HepG2 (cell line): ENCODE data around the gene CHRNB4. TPM values are rescaled to one million over a fixed set of nuclear protein-coding genes. Genes with fewer than 3 reads are reported as not detected.

ENCODE experiments used
- ATAC-seq: fragments of 200-7000 bp; cut with Tn5 transposase; 3 replicates; pipeline ENCODE4 v1.9.1; 2020; ENCODE audit warnings: mild to moderate bottlenecking, moderate library complexity
- BruUV-seq: library from RNA; stranded (reverse); fragments of 400-500 nt; replicated peaks from 2 replicates; lab custom pipeline; 2021; lab: Mats Ljungman, UMichigan
- CTCF ChIA-PET: fragments of 300-600 bp; formaldehyde crosslinking; extraction: SDS; loops from one replicate; lab custom pipeline; 2021; ENCODE audit warnings: low total read pairs, inconsistent platforms, low intra/inter-chr PET ratio; lab: Yijun Ruan, JAX
- POLR2A ChIA-PET: fragments of 350-600 bp; sonication (Branson Sonifier 250); formaldehyde crosslinking; loops from one replicate; lab custom pipeline; 2020; ENCODE audit warnings: antibody characterized with exemption, inconsistent platforms; lab: Yijun Ruan, JAX
- DNase-seq: peaks from one replicate; pipeline ENCODE4 v3.0.0-alpha.2; 2015; ENCODE audit warnings: low spot score
- FAIRE-seq: peaks from 3 replicates; lab custom pipeline; 2011; peaks lifted over from hg19 to GRCh38; lab: Jason Lieb, UNC
- H2AFZ ChIP-seq: one replicate; pipeline ENCODE4 v1.6.1; 2011; ENCODE audit warnings: low read length, inconsistent platforms
- H3K27ac ChIP-seq: fragments of 300-600 bp; 3 replicates; pipeline ENCODE4 v1.8.0; 2011; ENCODE audit warnings: mixed run types, mild to moderate bottlenecking, mixed read lengths, low read length, inconsistent platforms; ENCODE audit not compliant: insufficient read depth; ENCODE audit errors: extremely low read length
- H3K27me3 ChIP-seq, 2 experiments: fragments of 200-600 bp in 1 of 2; 2 replicates in 1 of 2; 3 replicates in 1 of 2; pipeline versions ENCODE4 v1.6.0 to v1.8.0; 2011; ENCODE audit warnings: low read length in 2 of 2, mild to moderate bottlenecking in 2 of 2, moderate library complexity in 2 of 2, inconsistent platforms in 1 of 2; ENCODE audit not compliant: insufficient read depth in 2 of 2, control insufficient read depth in 1 of 2
- H3K36me3 ChIP-seq, 2 experiments: fragments of 200-600 bp in 1 of 2; replicated peaks in 1 of 2; 2 replicates in 1 of 2; 3 replicates in 1 of 2; pipeline versions ENCODE4 v1.5.1 to v1.8.0; 2011; ENCODE audit warnings: low read length in 2 of 2, inconsistent platforms in 1 of 2; ENCODE audit not compliant: insufficient read depth in 2 of 2, control insufficient read depth in 1 of 2
- H3K4me1 ChIP-seq: 2 replicates; pipeline ENCODE4 v1.5.1; 2012; ENCODE audit warnings: low read length, inconsistent platforms; ENCODE audit not compliant: insufficient read depth
- H3K4me2 ChIP-seq: 2 replicates; pipeline ENCODE4 v1.6.0; 2011; ENCODE audit warnings: low read depth, low read length, inconsistent platforms
- H3K4me3 ChIP-seq, 3 experiments: fragments of 200-600 bp in 1 of 3; sonication (generic), shearing (Covaris generic) in 1 of 3; replicated peaks in 1 of 3; 2 replicates each; pipeline ENCODE4 v1.5.1; 2011 to 2016; ENCODE audit warnings: low read length in 3 of 3, inconsistent platforms in 2 of 3, low read depth in 2 of 3, mild to moderate bottlenecking in 2 of 3, control low read depth in 1 of 3, mixed read lengths in 1 of 3; ENCODE audit not compliant: insufficient read depth in 1 of 3
- H3K79me2 ChIP-seq: one replicate; pipeline ENCODE4 v1.6.1; 2011; ENCODE audit warnings: low read length, inconsistent platforms; ENCODE audit not compliant: insufficient read depth
- H3K9ac ChIP-seq: 2 replicates; pipeline ENCODE4 v1.6.0; 2011; ENCODE audit warnings: mild to moderate bottlenecking, low read depth, low read length, inconsistent platforms; ENCODE audit not compliant: insufficient read depth
- H3K9me3 ChIP-seq: 2 replicates; pipeline ENCODE4 v1.5.1; 2012; ENCODE audit warnings: mild to moderate bottlenecking, low read length
- H4K20me1 ChIP-seq: 2 replicates; pipeline ENCODE4 v1.6.0; 2011; ENCODE audit warnings: inconsistent platforms, mild to moderate bottlenecking, low read length, moderate library complexity; ENCODE audit not compliant: insufficient read depth
- ATF7 ChIP-seq, 2 experiments: fragments of 450-650 bp in 1 of 2; sonication (generic) in 1 of 2; formaldehyde crosslinking in 1 of 2; IDR thresholded peaks; 2 replicates each; pipeline versions ENCODE4 v1.4.0 to v1.6.1; 2016 to 2020; ENCODE audit warnings: antibody characterized with exemption in 1 of 2, mild to moderate bottlenecking in 1 of 2, missing genetic modification reagents in 1 of 2
- ONECUT2 ChIP-seq: sonication (generic); formaldehyde crosslinking; IDR thresholded peaks from 2 replicates; pipeline ENCODE4 v1.4.0; 2020; ENCODE audit warnings: missing genetic modification reagents
- RBM39 ChIP-seq: fragments of 200-400 bp; formaldehyde crosslinking; IDR thresholded peaks from one replicate; pipeline ENCODE4 v1.6.1; 2018; ENCODE audit warnings: antibody characterized with exemption, mild to moderate bottlenecking, low read depth, low read length; ENCODE audit not compliant: poor library complexity, severe bottlenecking
- WGBS: methylation state at CpG from one replicate; pipeline ENCODE4 v1.1.6; 2017; ENCODE audit warnings: low lambda C conversion rate; 5-methylcytosine and 5-hydroxymethylcytosine counted together
- in situ Hi-C: cut with HindIII; loops from 2 replicates; pipeline ENCODE4 v1.10.0; 2017; ENCODE audit warnings: low pct_unique_long_range_greater_than_20kb; ENCODE audit not compliant: extremely low pct_ligation_motif_present
- intact Hi-C: fragments of 100-400 bp; cut with micrococcal nuclease; formaldehyde crosslinking; loops from one replicate; pipeline ENCODE4 v1.10.0; 2022; ENCODE audit not compliant: unreplicated experiment
- polyA plus RNA-seq, 8 experiments: library from polyadenylated mRNA; depleted of rRNA in 3 of 8; stranded (reverse) in 7 of 8; unstranded in 1 of 8; fragments of >200 nt; fragmentation: Illumina TruSeq in 4 of 8; extraction: Trizol in 4 of 8; gene quantifications; 2 replicates each; pipeline versions ENCODE4 v1.2.1 to v1.2.3, GENCODE V29; 2011 to 2016; ENCODE audit warnings: low read depth in 4 of 8, missing spikeins in 1 of 8, mixed read lengths in 1 of 8; ENCODE audit not compliant: insufficient read depth in 1 of 8
- total RNA-seq, 5 experiments: library from RNA; depleted of rRNA; stranded (reverse); fragments of >200 nt; fragmentation: Illumina TruSeq; extraction: Trizol; gene quantifications; 2 replicates each; pipeline ENCODE4 v1.2.3, GENCODE V29; 2016; ENCODE audit warnings: low read depth in 1 of 5
- TF ChIP-seq, protein P1 (sequence below): sonication (generic); formaldehyde crosslinking; IDR thresholded peaks from 2 replicates; pipeline ENCODE4 v1.5.0; 2020; ENCODE audit warnings: mild to moderate bottlenecking, missing genetic modification reagents, moderate library complexity

Gene CHRNB4
- total and polyA plus RNA-seq, 2 of the 13 experiments (the other 11 are each of a cell fraction or from before 2014, with no cell fraction given): not detected

DNA sequence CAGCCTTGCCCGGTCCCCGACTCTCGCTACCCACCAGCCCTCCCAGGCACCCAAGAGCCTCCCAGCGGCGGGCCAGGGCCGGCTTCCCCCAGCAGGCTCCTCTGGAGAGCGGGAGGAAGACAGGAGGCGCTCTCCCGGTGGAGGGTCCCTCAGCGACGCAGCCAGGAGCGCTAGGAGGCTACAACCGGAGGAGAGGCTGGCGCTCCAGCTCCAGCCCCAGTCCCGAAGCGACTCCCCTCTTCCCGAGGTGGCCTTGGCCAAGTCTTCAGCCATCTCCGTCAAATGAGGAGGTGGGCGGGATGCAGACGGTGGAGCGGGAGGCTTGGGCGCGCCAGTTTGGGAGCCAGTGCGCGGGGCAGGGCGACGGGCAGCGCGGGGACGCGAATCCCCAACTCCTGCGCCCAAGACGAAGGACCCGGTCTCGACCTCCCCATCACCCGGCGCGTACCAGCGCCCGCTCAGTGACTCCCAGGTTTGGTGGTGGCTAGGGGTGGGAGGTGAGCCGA is 20.9 kb downstream of the CHRNB4 start:
- Histone ChIP-seq H3K9ac (no peak overlapping the region), H3K27me3 (peaks cover 3 to 54% of the 10 kb centered on the region in 2 experiments; a peak in 4 of 5 replicates), H4K20me1 (no peaks in the 10 kb centered on the region), H3K4me2 (peak overlapping the region; percentile 57), H3K4me1 (no peaks in the 10 kb centered on the region), H3K27ac (no peak overlapping the region), H3K79me2 (no peaks in the 10 kb centered on the region), H2AFZ (no peak overlapping the region), H3K9me3 (no peaks in the 10 kb centered on the region), H3K36me3 (no peaks in the 10 kb centered on the region), H3K4me3 (peak overlapping the region in 1 of 3 experiments; percentile 62; a peak in 2 of 6 replicates)
- no peak for DNase-seq
- TF ChIP-seq ONECUT2 (CRISPR knock-in tag) (no peak), ATF7 (IDR thresholded peaks at IDR 0.05) (no peak), ATF7 (CRISPR knock-in tag; IDR thresholded peaks at IDR 0.05) (no peak), RBM39 (no peak)
- TF ChIP-seq, protein P1, sequence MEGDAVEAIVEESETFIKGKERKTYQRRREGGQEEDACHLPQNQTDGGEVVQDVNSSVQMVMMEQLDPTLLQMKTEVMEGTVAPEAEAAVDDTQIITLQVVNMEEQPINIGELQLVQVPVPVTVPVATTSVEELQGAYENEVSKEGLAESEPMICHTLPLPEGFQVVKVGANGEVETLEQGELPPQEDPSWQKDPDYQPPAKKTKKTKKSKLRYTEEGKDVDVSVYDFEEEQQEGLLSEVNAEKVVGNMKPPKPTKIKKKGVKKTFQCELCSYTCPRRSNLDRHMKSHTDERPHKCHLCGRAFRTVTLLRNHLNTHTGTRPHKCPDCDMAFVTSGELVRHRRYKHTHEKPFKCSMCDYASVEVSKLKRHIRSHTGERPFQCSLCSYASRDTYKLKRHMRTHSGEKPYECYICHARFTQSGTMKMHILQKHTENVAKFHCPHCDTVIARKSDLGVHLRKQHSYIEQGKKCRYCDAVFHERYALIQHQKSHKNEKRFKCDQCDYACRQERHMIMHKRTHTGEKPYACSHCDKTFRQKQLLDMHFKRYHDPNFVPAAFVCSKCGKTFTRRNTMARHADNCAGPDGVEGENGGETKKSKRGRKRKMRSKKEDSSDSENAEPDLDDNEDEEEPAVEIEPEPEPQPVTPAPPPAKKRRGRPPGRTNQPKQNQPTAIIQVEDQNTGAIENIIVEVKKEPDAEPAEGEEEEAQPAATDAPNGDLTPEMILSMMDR (CRISPR knock-in tag): peak; percentile 41
- no TSS peak for BruUV-seq
- intact Hi-C loops (no loop called here), in situ Hi-C loops (no loop called here)
- no CpG with 5 or more reads among the region's 41 CpGs for WGBS
- ChIA-PET POLR2A (no interaction called here), CTCF (no interaction called here)
- peak; percentile 50 for ATAC-seq
- no peak for FAIRE-seq
